WI38 (cell line): ENCODE results near the gene JAKMIP1.

Source experiments
- H3K4me3 ChIP-seq: 2 replicates; pipeline ENCODE4 v1.5.1; 2011; ENCODE audit warnings: low read depth, mild to moderate bottlenecking, control low read depth, low read length
- CTCF ChIP-seq: IDR thresholded peaks from 2 replicates; pipeline ENCODE4 v1.5.1; 2012; ENCODE audit warnings: low read depth, mild to moderate bottlenecking, control low read depth, low read length

The JAKMIP1 gene

GRCh38 chr4:6177587-6178197 lies 22.7 kb downstream of the JAKMIP1 start:
- no peak overlapping the region for H3K4me3 ChIP-seq
- no peak for TF ChIP-seq CTCF

- TF ChIP-seq CTCF: no peak
These were observed 24.9 kb downstream of the JAKMIP1 start for GRCh38 chr4:6175426-6175825.

GRCh38 chr4:6172927-6173200 lies 27.5 kb downstream of the JAKMIP1 start:
- H3K4me3 ChIP-seq: no peak overlapping the region
- TF ChIP-seq CTCF: no peak

More at GRCh38 chr4:6175426-6175825, 24.9 kb downstream of the JAKMIP1 start:
- H3K4me3 ChIP-seq: no peak overlapping the region

GRCh38 chr4:6172093-6172926 lies 28.0 kb downstream of the JAKMIP1 start:
- H3K4me3 ChIP-seq: no peak overlapping the region
- no peak for TF ChIP-seq CTCF

- TF ChIP-seq CTCF: no peak
- no peak overlapping the region for H3K4me3 ChIP-seq
These were observed 31.1 kb downstream of the JAKMIP1 start for GRCh38 chr4:6169239-6169638.

GRCh38 chr4:6165766-6166165 lies 34.6 kb downstream of the JAKMIP1 start:
- H3K4me3 ChIP-seq: no peak overlapping the region
- no peak for TF ChIP-seq CTCF

- TF ChIP-seq CTCF: no peak
- H3K4me3 ChIP-seq: no peak overlapping the region
These were observed 37.5 kb downstream of the JAKMIP1 start for GRCh38 chr4:6162885-6163284.
